Measurements from ENCODE around the gene TEKT5.

Gene TEKT5

DNA sequence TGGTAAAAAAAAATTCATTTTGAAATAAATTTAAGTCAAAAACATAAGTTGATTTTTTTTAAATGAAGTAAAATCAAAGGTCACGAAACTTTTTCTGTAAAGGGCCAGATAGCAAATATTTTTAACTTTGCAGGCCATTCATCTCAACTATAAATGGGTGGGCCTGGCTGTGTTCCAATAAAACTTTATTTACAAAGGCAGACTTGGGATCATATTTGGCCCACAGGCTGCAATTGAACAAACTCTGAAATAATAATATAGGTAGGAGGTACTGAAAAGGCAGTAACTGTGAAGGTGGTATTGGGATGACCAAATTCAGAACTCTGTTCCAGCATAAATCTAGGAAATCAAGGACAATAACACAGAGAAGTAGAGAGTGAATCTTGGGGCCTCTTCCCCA is 102.1 kb downstream of the TEKT5 start:
- TF ChIP-seq, protein P1, sequence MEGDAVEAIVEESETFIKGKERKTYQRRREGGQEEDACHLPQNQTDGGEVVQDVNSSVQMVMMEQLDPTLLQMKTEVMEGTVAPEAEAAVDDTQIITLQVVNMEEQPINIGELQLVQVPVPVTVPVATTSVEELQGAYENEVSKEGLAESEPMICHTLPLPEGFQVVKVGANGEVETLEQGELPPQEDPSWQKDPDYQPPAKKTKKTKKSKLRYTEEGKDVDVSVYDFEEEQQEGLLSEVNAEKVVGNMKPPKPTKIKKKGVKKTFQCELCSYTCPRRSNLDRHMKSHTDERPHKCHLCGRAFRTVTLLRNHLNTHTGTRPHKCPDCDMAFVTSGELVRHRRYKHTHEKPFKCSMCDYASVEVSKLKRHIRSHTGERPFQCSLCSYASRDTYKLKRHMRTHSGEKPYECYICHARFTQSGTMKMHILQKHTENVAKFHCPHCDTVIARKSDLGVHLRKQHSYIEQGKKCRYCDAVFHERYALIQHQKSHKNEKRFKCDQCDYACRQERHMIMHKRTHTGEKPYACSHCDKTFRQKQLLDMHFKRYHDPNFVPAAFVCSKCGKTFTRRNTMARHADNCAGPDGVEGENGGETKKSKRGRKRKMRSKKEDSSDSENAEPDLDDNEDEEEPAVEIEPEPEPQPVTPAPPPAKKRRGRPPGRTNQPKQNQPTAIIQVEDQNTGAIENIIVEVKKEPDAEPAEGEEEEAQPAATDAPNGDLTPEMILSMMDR (IDR thresholded peaks at IDR 0.05) = no peak

DNA sequence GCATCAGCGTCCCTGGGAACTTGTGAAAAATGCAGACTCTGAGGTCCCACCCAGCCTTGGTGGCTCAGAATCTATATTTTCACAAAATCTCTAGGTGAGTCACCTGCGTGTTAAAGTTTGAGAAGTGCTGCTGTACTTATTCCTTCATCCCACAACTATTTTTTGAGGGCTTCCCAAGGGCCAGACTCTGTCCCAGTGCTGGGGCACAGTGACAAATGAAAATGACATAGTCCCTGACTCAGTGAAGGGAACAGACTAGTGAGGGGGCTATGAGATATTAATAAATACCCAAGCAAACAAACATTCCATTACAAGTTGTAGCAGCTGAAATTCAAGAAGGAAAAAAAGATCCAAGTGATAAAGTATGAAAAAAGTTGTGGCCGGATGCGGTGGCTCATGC is 104.4 kb downstream of the TEKT5 start:
- TF ChIP-seq, protein P1 (IDR thresholded peaks at IDR 0.05) = no peak

DNA sequence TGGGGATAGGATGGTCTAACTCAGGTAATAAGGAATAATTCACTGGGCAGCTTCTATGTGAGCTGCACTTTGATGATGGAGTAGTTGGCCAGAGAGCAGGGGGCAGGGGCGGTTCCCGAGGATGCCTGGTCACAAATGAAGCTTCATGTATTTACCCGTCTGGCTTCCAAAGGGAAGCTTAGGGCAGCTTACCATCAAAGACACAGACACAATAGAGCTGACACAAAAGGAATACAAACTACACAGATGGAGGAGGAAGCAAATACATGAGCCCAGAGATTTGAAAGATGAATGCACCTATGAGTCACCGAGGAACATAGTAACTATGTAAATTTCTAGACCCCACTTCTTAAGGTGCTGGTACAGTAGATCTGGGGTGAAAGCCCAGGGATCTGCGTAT is 105.6 kb downstream of the TEKT5 start:
- TF ChIP-seq, protein P1 (IDR thresholded peaks at IDR 0.05) = no peak

DNA sequence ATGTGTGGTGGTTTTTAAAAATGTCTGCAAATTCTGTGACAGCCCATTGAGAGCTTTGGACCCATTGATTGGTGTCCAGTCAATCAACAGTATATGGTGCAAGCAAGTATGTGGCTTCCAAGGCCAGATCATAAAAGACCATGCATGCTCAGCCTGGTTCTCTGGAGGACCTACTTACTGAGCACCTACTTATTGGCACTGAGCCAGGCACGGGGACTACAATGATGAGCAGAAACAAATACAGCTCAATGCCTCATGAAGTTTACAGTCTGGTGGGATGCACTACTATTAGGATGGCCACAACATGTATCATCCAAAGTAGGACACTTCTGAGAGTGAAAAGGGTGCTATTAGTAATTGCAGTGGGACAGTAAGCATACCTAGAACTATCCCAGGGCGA is 107.1 kb downstream of the TEKT5 start:
- TF ChIP-seq, protein P1 (IDR thresholded peaks at IDR 0.05) = no peak

DNA sequence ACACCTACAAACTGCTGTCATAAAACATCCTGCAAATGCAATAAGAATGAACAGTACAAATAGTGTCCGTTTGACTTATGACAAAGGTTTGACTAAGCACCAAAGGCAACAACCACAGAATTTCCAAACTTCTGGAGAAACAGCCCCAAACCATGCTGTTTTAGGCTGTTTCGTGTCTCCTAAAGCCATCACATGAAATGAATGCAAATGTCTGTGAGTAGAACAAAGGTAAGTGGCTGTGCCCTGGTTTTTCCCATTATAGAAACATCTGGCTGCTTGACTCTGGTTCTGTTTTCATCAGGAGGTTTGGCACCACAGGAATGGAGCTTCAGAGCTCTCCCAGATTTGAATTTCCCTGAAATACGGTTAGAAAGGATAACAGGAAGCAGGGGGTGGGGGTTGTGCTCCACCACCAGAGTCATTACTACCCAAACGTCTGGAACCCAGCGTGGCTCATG is 109.7 kb downstream of the TEKT5 start:
- TF ChIP-seq, protein P1 (IDR thresholded peaks at IDR 0.05) = no peak

DNA sequence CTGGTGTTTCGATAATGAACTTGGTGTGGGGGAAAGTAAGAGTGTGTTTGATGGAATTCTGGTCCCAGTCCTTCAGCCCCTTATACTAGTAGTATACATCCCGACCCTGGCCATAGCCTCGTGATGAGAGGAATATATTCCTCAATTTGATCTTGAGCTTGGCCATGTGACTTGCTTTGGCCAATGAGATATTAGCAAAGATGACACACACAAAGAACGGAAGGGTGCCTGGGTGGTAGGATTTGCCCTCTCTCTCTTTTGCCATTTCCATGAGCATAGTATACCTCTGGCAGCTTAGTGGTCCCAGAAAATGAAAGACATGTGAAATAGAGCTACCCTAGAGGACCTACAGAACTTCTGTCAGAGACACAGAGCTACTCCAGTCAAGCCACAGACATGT is 111.5 kb downstream of the TEKT5 start:
- TF ChIP-seq, protein P1 (IDR thresholded peaks at IDR 0.05) = no peak

DNA sequence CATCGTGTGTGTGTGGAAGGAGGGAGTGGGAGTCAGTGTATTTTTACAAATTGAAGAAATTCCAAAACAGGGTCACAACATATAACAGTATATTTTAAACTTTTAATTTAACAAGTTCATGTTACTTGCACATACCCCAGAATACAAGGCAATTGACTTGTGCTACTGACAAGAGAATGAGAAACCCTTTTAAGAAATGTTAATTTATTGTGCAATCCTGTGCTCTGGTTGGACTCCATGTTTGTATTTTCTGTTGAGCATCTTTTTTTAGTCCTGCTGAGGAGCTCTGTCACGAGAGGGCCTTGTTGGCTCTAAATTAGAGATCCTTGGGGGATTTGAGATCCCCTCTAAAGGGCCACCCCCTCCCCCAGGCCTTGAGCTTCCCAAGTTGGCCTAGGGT is 113.2 kb downstream of the TEKT5 start:
- TF ChIP-seq, protein P1 (IDR thresholded peaks at IDR 0.05) = no peak

DNA sequence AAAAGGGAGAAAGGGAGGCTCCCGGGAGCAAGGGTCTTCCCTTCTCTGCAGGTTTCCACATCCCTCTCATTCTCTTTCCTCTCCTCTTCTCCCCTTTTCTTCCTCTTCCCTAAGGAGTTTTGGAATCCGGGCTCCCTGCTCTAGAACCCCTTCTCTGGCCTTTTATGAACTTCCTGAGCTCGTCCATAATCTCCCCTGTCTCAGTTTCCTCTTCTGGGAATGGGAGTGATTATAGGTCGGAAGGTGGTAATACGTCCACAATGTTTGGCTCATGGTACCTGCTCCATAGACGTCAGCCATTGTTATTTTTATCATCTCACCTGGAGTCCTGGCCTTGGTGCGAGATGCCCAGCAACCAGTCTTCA is 113.9 kb downstream of the TEKT5 start:
- TF ChIP-seq, protein P1 (IDR thresholded peaks at IDR 0.05) = no peak
